PFSK-1 (cell line): ENCODE data around the gene ADCY1.

Experiments
- FOXP2 ChIP-seq: optimal IDR thresholded peaks from 2 replicates; pipeline ENCODE3; 2011; ENCODE audit warnings: borderline replicate concordance, control low read depth, inconsistent platforms; ENCODE audit not compliant: insufficient read depth; ENCODE audit errors: extremely low read length, extremely low read depth
- POLR2AphosphoS5 ChIP-seq: IDR thresholded peaks from 2 replicates; pipeline ENCODE4 v1.6.1; 2012; ENCODE audit warnings: low read depth, mild to moderate bottlenecking, control low read depth, low read length, moderate library complexity
- SIN3A ChIP-seq: IDR thresholded peaks from 2 replicates; pipeline ENCODE4 v1.6.1; 2012; ENCODE audit warnings: mild to moderate bottlenecking, low read length, moderate library complexity, borderline replicate concordance; ENCODE audit not compliant: insufficient read depth
- TAF1 ChIP-seq: IDR thresholded peaks from 2 replicates; pipeline ENCODE4 v1.6.1; 2012; ENCODE audit warnings: low read length, control low read depth, borderline replicate concordance; ENCODE audit not compliant: insufficient read depth
- TF ChIP-seq, protein P1 (sequence below), 2 experiments: IDR thresholded peaks; 2 replicates each; pipeline versions ENCODE4 v1.6.1 to v1.8.0; 2011 to 2012; ENCODE audit warnings: low read depth in 2 of 2, low read length in 2 of 2, control low read depth in 1 of 2, inconsistent platforms in 1 of 2, mild to moderate bottlenecking in 1 of 2, moderate library complexity in 1 of 2; ENCODE audit not compliant: insufficient read depth in 1 of 2

DNA sequence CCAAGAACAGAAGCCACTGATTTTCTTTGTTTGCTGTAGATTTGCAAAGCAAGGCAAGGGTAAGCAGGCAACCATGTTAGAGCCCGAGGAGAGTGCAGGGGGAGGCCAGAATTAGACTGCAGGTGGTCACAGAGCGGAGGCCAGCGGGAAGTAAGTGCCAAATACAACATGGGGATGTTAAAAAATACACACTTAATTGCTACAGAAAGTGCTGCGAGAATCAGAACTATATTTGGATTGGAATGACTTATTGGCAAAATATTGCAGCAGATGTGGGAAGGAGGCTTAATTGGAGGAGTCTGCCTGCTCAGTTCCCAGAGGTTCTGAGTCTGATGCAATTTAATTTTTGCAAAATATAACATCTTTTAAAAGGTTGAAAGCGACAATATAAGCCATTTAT lies 49.7 kb upstream of the ADCY1 start:
- TF ChIP-seq, protein P1, sequence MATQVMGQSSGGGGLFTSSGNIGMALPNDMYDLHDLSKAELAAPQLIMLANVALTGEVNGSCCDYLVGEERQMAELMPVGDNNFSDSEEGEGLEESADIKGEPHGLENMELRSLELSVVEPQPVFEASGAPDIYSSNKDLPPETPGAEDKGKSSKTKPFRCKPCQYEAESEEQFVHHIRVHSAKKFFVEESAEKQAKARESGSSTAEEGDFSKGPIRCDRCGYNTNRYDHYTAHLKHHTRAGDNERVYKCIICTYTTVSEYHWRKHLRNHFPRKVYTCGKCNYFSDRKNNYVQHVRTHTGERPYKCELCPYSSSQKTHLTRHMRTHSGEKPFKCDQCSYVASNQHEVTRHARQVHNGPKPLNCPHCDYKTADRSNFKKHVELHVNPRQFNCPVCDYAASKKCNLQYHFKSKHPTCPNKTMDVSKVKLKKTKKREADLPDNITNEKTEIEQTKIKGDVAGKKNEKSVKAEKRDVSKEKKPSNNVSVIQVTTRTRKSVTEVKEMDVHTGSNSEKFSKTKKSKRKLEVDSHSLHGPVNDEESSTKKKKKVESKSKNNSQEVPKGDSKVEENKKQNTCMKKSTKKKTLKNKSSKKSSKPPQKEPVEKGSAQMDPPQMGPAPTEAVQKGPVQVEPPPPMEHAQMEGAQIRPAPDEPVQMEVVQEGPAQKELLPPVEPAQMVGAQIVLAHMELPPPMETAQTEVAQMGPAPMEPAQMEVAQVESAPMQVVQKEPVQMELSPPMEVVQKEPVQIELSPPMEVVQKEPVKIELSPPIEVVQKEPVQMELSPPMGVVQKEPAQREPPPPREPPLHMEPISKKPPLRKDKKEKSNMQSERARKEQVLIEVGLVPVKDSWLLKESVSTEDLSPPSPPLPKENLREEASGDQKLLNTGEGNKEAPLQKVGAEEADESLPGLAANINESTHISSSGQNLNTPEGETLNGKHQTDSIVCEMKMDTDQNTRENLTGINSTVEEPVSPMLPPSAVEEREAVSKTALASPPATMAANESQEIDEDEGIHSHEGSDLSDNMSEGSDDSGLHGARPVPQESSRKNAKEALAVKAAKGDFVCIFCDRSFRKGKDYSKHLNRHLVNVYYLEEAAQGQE (IDR thresholded peaks at IDR 0.05; ENCODE audit: insufficient read depth in 1 of 2, low read depth in 2 of 2, low read length in 2 of 2), result no peak
- TF ChIP-seq FOXP2 (no peak), TAF1 (no peak), POLR2AphosphoS5 (no peak), SIN3A (no peak)
